H1 (cell line): ENCODE results near the gene TPH2. TPM values are rescaled to one million over a fixed set of nuclear protein-coding genes. Genes with fewer than 3 reads are reported as not detected.

Experiments
- CTBP2 ChIP-seq: IDR thresholded peaks from 2 replicates; pipeline ENCODE4 v1.7.0; 2011; ENCODE audit warnings: borderline replicate concordance, mild to moderate bottlenecking, moderate library complexity, mixed read lengths, low read length; ENCODE audit not compliant: insufficient read depth, insufficient read length
- GTF2F1 ChIP-seq: IDR thresholded peaks from 2 replicates; pipeline ENCODE4 v1.6.1; 2012; ENCODE audit warnings: low read depth, low read length, improper control_type of control experiment, borderline replicate concordance
- KDM4A ChIP-seq: IDR thresholded peaks from one replicate; pipeline ENCODE4 v1.7.1; 2012; ENCODE audit warnings: low read depth, mild to moderate bottlenecking, moderate library complexity, low read length, inconsistent platforms; ENCODE audit not compliant: severe bottlenecking
- MAX ChIP-seq: IDR thresholded peaks from 2 replicates; pipeline ENCODE4 v1.6.1; 2012; ENCODE audit warnings: inconsistent platforms
- NANOG ChIP-seq: IDR thresholded peaks from 2 replicates; pipeline ENCODE4 v1.6.1; 2011; ENCODE audit warnings: low read length, low read depth, mild to moderate bottlenecking, inconsistent platforms; ENCODE audit not compliant: insufficient read depth, poor library complexity, severe bottlenecking
- PHF8 ChIP-seq: fragments of 200-600 bp; sonication (generic); conservative IDR thresholded peaks from 2 replicates; pipeline ENCODE4 v1.7.1; 2012; ENCODE audit warnings: low read depth, mild to moderate bottlenecking, inconsistent platforms, low read length, moderate library complexity
- SP1 ChIP-seq: IDR thresholded peaks from 2 replicates; pipeline ENCODE4 v1.6.1; 2011; ENCODE audit warnings: low read depth, low read length
- TEAD4 ChIP-seq: IDR thresholded peaks from 2 replicates; pipeline ENCODE4 v1.6.1; 2012; ENCODE audit warnings: low read depth, low read length, inconsistent platforms, mixed read lengths
- YY1 ChIP-seq: IDR thresholded peaks from 2 replicates; pipeline ENCODE4 v1.6.1; 2011; ENCODE audit warnings: low read depth, mild to moderate bottlenecking, low read length
- polyA plus RNA-seq, 7 experiments: library from polyadenylated mRNA; depleted of rRNA in 3 of 7; stranded (reverse) in 5 of 7; unstranded in 2 of 7; fragments of >200 nt in 5 of 7; fragments of 200-250 nt in 2 of 7; gene quantifications; 1 replicate in 5 of 7; 2 replicates in 1 of 7; 4 replicates in 1 of 7; pipeline versions ENCODE4 v1.2.1 to v1.2.3, GENCODE V29; 2011 to 2013; ENCODE audit warnings: missing spikeins in 2 of 7, mixed read lengths in 2 of 7
- total RNA-seq: library from RNA; stranded (reverse); fragmentation: NEBNext Ultra II Directional; extraction: Animal tissue kit (Norgen Biotek cat#: 25700); gene quantifications from 2 replicates; pipeline ENCODE4 v1.2.1, GENCODE V29; 2021
- TF ChIP-seq, protein P1 (sequence below): fragments of 300-600 bp; sonication (generic); IDR thresholded peaks from 2 replicates; pipeline ENCODE4 v1.7.1; 2012; ENCODE audit warnings: low read length, moderate library complexity, mild to moderate bottlenecking, inconsistent platforms; ENCODE audit not compliant: insufficient replicate concordance

The TPH2 gene
- total and polyA plus RNA-seq, 2 of the 8 experiments (the other 6 are each of a cell fraction or from before 2014, with no cell fraction given), result 0.57 to 1.1 TPM

GRCh38 chr12:71958056-71958455 is 19.4 kb downstream of the TPH2 start (continued):
- TF ChIP-seq, protein P1, sequence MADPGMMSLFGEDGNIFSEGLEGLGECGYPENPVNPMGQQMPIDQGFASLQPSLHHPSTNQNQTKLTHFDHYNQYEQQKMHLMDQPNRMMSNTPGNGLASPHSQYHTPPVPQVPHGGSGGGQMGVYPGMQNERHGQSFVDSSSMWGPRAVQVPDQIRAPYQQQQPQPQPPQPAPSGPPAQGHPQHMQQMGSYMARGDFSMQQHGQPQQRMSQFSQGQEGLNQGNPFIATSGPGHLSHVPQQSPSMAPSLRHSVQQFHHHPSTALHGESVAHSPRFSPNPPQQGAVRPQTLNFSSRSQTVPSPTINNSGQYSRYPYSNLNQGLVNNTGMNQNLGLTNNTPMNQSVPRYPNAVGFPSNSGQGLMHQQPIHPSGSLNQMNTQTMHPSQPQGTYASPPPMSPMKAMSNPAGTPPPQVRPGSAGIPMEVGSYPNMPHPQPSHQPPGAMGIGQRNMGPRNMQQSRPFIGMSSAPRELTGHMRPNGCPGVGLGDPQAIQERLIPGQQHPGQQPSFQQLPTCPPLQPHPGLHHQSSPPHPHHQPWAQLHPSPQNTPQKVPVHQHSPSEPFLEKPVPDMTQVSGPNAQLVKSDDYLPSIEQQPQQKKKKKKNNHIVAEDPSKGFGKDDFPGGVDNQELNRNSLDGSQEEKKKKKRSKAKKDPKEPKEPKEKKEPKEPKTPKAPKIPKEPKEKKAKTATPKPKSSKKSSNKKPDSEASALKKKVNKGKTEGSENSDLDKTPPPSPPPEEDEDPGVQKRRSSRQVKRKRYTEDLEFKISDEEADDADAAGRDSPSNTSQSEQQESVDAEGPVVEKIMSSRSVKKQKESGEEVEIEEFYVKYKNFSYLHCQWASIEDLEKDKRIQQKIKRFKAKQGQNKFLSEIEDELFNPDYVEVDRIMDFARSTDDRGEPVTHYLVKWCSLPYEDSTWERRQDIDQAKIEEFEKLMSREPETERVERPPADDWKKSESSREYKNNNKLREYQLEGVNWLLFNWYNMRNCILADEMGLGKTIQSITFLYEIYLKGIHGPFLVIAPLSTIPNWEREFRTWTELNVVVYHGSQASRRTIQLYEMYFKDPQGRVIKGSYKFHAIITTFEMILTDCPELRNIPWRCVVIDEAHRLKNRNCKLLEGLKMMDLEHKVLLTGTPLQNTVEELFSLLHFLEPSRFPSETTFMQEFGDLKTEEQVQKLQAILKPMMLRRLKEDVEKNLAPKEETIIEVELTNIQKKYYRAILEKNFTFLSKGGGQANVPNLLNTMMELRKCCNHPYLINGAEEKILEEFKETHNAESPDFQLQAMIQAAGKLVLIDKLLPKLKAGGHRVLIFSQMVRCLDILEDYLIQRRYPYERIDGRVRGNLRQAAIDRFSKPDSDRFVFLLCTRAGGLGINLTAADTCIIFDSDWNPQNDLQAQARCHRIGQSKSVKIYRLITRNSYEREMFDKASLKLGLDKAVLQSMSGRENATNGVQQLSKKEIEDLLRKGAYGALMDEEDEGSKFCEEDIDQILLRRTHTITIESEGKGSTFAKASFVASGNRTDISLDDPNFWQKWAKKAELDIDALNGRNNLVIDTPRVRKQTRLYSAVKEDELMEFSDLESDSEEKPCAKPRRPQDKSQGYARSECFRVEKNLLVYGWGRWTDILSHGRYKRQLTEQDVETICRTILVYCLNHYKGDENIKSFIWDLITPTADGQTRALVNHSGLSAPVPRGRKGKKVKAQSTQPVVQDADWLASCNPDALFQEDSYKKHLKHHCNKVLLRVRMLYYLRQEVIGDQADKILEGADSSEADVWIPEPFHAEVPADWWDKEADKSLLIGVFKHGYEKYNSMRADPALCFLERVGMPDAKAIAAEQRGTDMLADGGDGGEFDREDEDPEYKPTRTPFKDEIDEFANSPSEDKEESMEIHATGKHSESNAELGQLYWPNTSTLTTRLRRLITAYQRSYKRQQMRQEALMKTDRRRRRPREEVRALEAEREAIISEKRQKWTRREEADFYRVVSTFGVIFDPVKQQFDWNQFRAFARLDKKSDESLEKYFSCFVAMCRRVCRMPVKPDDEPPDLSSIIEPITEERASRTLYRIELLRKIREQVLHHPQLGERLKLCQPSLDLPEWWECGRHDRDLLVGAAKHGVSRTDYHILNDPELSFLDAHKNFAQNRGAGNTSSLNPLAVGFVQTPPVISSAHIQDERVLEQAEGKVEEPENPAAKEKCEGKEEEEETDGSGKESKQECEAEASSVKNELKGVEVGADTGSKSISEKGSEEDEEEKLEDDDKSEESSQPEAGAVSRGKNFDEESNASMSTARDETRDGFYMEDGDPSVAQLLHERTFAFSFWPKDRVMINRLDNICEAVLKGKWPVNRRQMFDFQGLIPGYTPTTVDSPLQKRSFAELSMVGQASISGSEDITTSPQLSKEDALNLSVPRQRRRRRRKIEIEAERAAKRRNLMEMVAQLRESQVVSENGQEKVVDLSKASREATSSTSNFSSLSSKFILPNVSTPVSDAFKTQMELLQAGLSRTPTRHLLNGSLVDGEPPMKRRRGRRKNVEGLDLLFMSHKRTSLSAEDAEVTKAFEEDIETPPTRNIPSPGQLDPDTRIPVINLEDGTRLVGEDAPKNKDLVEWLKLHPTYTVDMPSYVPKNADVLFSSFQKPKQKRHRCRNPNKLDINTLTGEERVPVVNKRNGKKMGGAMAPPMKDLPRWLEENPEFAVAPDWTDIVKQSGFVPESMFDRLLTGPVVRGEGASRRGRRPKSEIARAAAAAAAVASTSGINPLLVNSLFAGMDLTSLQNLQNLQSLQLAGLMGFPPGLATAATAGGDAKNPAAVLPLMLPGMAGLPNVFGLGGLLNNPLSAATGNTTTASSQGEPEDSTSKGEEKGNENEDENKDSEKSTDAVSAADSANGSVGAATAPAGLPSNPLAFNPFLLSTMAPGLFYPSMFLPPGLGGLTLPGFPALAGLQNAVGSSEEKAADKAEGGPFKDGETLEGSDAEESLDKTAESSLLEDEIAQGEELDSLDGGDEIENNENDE, result no peak
- TF ChIP-seq MAX, result no peak
- TF ChIP-seq TEAD4, result no peak
- TF ChIP-seq SP1, result no peak
- no peak for TF ChIP-seq KDM4A
- TF ChIP-seq YY1, result no peak
- TF ChIP-seq GTF2F1, result no peak
- TF ChIP-seq NANOG, result no peak
- no peak for TF ChIP-seq PHF8
- no peak for TF ChIP-seq CTBP2
